Fibroblast of the aortic adventitia (primary cell): ENCODE data around the gene PRKN. TPM values are rescaled to one million over a fixed set of nuclear protein-coding genes. Genes with fewer than 3 reads are reported as not detected.

Source experiments
- DNase-seq: peaks from one replicate; pipeline ENCODE4 v3.0.0-alpha.2; 2010; ENCODE audit warnings: low read depth
- H3K4me3 ChIP-seq: 2 replicates; pipeline ENCODE4 v1.5.1; 2011; ENCODE audit warnings: low read depth, mild to moderate bottlenecking, control low read depth, low read length, moderate library complexity
- total RNA-seq: library from RNA; depleted of rRNA; stranded (reverse); fragments of >200 nt; gene quantifications from 2 replicates; pipeline ENCODE4 v1.2.3, GENCODE V29; 2012; ENCODE audit warnings: low replicate concordance
- TF ChIP-seq, protein P1 (sequence below): IDR thresholded peaks from 2 replicates; pipeline ENCODE4 v1.5.1; 2011; ENCODE audit warnings: mild to moderate bottlenecking, low read length, control low read depth, inconsistent platforms; ENCODE audit not compliant: insufficient read depth

The PRKN gene
- total RNA-seq, 1 donor, result 2.0 TPM

DNA sequence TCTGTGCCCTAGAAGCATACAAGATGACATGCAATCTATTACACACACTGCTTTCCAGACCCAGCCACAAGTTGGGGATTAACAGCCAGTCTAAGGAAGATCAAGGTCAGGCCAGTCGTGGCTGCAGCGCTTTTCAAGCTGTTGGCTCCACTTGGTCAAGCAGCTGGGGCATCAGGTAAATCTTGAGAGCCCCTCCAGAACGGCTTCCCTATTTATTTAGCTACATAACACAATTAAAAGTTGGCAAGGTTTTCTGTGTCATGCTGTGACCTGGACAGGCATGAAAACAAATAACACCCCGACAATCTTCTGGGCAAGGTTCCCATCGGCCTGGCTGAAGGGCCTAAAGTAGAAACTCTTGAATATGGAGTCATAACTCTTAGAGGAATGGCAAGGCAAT lies 524.3 kb downstream of the PRKN start:
- DNase-seq, result no peak
- H3K4me3 ChIP-seq, result no peak overlapping the region
- TF ChIP-seq, protein P1, sequence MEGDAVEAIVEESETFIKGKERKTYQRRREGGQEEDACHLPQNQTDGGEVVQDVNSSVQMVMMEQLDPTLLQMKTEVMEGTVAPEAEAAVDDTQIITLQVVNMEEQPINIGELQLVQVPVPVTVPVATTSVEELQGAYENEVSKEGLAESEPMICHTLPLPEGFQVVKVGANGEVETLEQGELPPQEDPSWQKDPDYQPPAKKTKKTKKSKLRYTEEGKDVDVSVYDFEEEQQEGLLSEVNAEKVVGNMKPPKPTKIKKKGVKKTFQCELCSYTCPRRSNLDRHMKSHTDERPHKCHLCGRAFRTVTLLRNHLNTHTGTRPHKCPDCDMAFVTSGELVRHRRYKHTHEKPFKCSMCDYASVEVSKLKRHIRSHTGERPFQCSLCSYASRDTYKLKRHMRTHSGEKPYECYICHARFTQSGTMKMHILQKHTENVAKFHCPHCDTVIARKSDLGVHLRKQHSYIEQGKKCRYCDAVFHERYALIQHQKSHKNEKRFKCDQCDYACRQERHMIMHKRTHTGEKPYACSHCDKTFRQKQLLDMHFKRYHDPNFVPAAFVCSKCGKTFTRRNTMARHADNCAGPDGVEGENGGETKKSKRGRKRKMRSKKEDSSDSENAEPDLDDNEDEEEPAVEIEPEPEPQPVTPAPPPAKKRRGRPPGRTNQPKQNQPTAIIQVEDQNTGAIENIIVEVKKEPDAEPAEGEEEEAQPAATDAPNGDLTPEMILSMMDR, result no peak

DNA sequence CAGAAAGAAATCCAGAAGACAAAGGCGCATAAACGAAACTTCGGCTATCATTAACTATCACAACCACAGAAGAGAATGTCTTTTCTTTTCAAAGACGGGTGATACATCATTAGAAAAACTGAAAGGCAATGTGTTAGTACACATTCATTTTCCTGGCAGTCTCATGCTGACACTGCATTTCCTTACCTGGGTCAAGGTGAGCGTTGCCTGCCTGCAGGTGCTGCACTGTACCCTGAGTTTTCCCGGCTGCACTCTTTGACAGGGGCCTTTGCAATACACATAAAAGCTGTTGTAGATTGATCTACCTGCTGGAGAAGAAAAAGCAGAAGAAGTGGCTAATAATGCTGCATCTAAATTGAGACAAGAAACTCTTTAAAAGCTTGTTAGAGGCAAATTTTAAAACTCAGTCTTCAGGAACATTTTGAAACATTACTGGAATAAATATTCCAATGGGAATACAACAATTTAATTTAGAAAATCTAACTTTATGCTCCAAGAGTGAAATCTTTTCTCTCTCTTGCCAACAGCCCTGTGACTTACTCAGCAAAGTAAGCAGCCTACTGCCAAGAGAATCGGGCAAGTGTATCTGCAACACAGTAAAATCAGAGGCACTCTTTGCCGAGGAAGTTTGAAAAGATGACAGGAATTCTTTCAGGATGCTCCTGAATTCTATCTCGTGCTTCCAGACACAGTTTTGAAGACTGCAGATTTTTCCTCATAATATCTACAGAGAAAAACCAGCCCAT lies 526.4 kb downstream of the PRKN start:
- no peak overlapping the region for H3K4me3 ChIP-seq
- no peak for DNase-seq
- TF ChIP-seq, protein P1, result no peak

DNA sequence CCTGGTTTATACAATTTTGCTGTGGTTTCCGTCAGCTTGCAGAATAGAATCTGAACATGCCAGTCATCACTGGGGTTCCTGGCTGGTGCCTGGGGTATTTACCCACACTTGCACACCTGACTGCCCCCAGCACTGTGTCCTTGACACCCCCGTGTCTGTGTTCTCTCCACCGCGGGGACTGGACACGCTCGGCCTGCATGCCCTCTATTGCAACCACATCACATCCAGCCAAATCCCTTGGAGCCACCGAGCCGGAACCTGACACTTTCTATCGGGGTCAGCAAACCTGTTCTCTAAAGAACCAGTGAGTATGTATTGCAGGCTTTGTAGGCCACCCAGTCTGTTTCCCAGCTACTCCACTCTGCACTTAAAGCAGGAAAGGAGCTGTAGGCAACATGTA lies 527.5 kb downstream of the PRKN start:
- DNase-seq, result no peak
- H3K4me3 ChIP-seq, result no peak overlapping the region
- TF ChIP-seq, protein P1, result no peak

GRCh38 chr6:162198925-162199324 lies 528.6 kb downstream of the PRKN start:
- H3K4me3 ChIP-seq, result no peak overlapping the region
- no peak for DNase-seq
- TF ChIP-seq, protein P1, result no peak

GRCh38 chr6:162198076-162198475 lies 529.5 kb downstream of the PRKN start:
- H3K4me3 ChIP-seq, result no peak overlapping the region
- DNase-seq, result no peak
- TF ChIP-seq, protein P1, result no peak

GRCh38 chr6:162195441-162195840 lies 532.1 kb downstream of the PRKN start:
- TF ChIP-seq, protein P1, result no peak
- no peak overlapping the region for H3K4me3 ChIP-seq
- no peak for DNase-seq

- TF ChIP-seq, protein P1, result no peak
- DNase-seq, result no peak
- no peak overlapping the region for H3K4me3 ChIP-seq
These were observed 536.6 kb downstream of the PRKN start for GRCh38 chr6:162190981-162191380.
